Measurements from ENCODE around the gene POU2F1.

The POU2F1 gene

DNA sequence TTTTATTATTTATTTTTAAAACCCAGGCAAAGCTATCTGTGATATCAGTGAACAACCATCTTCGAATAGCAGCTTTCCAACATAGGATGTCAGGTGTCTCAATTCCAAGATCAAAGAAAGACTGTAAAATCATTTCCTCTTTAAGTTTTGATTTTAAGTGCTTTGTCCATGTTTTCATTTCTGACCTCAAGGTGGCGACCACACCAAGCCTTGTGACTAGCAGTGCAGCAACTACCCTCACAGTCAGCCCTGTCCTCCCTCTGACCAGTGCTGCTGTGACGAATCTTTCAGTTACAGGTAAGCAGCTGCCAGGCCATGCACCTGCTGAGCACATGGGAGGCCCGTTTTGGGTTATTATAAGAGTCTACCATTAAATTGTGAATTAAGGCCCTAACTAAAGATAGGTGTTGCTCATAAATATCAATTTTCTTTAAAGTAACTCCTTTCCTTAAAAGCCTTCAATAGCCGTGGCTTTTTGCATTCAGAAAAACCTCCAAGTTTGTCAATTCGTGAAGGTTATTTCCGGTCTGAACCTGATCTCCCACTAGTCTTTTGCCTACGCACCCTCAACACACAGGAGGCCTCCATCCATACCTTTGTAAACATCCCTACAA lies 180.7 kb downstream of the POU2F1 start:
- Mint-ChIP-seq H3K27ac (no peak overlapping the region), H3K4me3 (no peak overlapping the region), H3K4me1 (no peaks in the 10 kb centered on the region), H3K36me3 (ENCODE audit: low read depth) (peaks cover 60% of the 10 kb centered on the region), H3K27me3 (ENCODE audit: low read depth, poor library complexity) (no peaks in the 10 kb centered on the region), H3K9me3 (no peaks in the 10 kb centered on the region)
- peak; percentile 38 for DNase-seq
- TF ChIP-seq, protein P1, sequence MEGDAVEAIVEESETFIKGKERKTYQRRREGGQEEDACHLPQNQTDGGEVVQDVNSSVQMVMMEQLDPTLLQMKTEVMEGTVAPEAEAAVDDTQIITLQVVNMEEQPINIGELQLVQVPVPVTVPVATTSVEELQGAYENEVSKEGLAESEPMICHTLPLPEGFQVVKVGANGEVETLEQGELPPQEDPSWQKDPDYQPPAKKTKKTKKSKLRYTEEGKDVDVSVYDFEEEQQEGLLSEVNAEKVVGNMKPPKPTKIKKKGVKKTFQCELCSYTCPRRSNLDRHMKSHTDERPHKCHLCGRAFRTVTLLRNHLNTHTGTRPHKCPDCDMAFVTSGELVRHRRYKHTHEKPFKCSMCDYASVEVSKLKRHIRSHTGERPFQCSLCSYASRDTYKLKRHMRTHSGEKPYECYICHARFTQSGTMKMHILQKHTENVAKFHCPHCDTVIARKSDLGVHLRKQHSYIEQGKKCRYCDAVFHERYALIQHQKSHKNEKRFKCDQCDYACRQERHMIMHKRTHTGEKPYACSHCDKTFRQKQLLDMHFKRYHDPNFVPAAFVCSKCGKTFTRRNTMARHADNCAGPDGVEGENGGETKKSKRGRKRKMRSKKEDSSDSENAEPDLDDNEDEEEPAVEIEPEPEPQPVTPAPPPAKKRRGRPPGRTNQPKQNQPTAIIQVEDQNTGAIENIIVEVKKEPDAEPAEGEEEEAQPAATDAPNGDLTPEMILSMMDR (IDR thresholded peaks at IDR 0.05): peak; percentile 62

DNA sequence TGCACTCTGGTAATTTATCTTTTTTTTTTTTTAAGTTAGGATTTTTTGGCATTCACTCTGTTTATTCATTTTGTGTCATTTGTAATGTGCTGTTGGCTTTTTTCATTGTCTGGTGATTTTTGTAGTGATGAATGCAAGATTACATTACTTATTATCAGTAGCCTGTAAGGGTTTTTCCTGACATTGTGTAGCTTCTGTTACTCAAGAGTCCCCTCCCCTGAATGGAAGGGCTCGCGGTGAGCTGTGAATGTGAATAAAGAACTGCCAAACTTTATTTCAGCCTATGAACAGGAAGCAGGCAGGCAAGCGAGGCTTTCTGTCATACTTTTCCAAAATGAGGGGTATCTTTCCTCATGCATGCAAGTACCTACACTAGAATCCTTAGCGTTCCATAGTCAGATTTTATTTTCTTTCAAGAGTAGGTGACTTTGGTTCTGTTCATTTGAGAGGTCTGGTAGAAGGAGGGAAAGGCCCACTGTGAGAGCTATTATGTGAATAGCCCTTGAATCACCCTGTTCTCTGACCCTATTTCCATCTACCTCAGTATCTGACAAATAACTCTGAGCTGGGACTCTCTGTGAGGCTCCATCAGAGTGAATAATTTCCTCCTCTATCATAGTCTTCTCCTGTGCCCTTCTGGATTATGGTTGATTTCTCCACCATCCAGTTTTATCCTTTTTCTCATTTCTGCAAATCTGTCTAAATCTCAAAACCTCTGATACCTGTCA lies 183.6 kb downstream of the POU2F1 start:
- no peaks in the 10 kb centered on the region for H3K9me3 Mint-ChIP-seq
- no peaks in the 10 kb centered on the region for H3K27me3 Mint-ChIP-seq (ENCODE audit: low read depth, poor library complexity)
- H3K36me3 Mint-ChIP-seq (ENCODE audit: low read depth): peaks cover 46% of the 10 kb centered on the region
- peak overlapping the region; percentile 38 for H3K27ac Mint-ChIP-seq
- TF ChIP-seq, protein P1 (IDR thresholded peaks at IDR 0.05): no peak
- no peaks in the 10 kb centered on the region for H3K4me1 Mint-ChIP-seq
- no peak for DNase-seq
- no peak overlapping the region for H3K4me3 Mint-ChIP-seq

DNA sequence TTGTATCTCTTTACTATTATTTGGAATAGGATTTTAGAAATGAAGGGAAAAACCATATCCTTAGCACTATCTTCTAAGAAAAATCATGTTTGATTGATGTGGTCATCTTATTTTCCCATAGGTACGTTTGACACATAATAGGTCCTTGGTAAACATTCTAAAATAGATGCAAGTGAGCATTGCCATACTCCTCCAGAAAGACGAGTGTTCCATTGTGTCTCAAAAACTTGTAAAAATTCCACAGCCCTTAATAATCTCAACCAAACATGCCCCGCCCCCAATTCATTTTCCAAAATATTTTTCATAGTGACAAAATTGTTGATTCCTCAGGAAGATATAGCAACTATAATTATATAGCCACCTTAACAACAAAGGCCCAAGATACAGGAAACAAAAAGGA lies 184.2 kb downstream of the POU2F1 start:
- no peaks in the 10 kb centered on the region for H3K4me1 Mint-ChIP-seq
- H3K4me3 Mint-ChIP-seq: no peak overlapping the region
- TF ChIP-seq, protein P1 (IDR thresholded peaks at IDR 0.05): no peak
- H3K9me3 Mint-ChIP-seq: no peaks in the 10 kb centered on the region
- no peak for DNase-seq
- H3K27ac Mint-ChIP-seq: peak overlapping the region; percentile 5
- H3K36me3 Mint-ChIP-seq (ENCODE audit: low read depth): peaks cover 48% of the 10 kb centered on the region
- H3K27me3 Mint-ChIP-seq (ENCODE audit: low read depth, poor library complexity): no peaks in the 10 kb centered on the region

DNA sequence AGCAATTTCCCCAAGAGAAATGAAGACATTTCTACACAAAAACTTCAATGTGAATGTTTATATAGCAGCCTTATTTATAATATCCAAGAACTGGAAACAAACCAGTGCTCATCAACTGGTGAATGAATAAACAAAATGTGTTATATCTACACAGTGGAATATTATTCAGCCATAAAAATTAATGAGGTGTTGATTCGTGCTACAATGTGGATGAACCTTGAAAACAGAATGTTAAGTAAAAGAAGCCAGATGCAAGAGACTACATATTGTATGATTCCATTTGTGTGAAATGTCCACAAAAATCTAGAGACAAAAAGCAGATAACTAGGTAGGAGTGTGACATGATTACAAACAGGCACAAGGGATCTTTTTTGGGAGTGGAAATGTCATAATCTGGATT lies 187.7 kb downstream of the POU2F1 start:
- TF ChIP-seq, protein P1 (IDR thresholded peaks at IDR 0.05): no peak
- Mint-ChIP-seq H3K36me3 (ENCODE audit: low read depth) (peaks cover 51% of the 10 kb centered on the region), H3K27me3 (ENCODE audit: low read depth, poor library complexity) (no peaks in the 10 kb centered on the region), H3K4me3 (no peak overlapping the region), H3K4me1 (no peaks in the 10 kb centered on the region), H3K9me3 (no peaks in the 10 kb centered on the region), H3K27ac (no peak overlapping the region)
- DNase-seq: no peak

DNA sequence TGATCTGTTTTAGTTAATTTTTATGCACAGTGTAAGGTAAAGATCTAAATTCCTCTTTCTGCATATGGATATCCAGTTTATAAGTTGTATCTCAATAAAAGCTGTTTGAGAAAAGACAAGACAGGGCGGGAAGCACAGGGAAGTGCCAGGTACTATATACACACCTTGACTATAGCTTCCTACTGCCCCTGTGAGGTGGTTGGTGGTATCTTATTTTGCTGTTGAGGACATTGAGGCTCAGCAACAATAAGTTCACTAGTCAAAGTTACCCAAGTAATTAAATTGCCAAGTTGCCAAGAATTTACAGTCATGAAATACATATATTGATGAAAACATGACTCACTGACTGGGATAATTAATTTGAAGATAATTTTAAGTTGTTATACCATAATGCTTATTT lies 188.5 kb downstream of the POU2F1 start:
- DNase-seq: no peak
- peaks cover 52% of the 10 kb centered on the region for H3K36me3 Mint-ChIP-seq (ENCODE audit: low read depth)
- H3K4me3 Mint-ChIP-seq: no peak overlapping the region
- no peaks in the 10 kb centered on the region for H3K9me3 Mint-ChIP-seq
- H3K27ac Mint-ChIP-seq: no peak overlapping the region
- TF ChIP-seq, protein P1 (IDR thresholded peaks at IDR 0.05): no peak
- no peaks in the 10 kb centered on the region for H3K27me3 Mint-ChIP-seq (ENCODE audit: low read depth, poor library complexity)
- H3K4me1 Mint-ChIP-seq: no peaks in the 10 kb centered on the region

DNA sequence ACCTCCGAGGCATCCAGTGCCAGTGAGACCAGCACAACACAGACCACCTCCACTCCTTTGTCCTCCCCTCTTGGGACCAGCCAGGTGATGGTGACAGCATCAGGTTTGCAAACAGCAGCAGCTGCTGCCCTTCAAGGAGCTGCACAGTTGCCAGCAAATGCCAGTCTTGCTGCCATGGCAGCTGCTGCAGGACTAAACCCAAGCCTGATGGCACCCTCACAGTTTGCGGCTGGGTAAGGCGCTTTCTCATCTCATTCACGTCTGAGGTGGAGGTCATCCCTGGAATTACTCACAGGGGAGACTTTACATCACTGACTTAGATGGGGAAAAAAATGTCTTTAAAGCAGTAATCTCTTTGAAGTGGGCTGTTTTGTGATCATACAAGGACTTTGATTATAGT lies 191.4 kb downstream of the POU2F1 start:
- H3K4me3 Mint-ChIP-seq: no peak overlapping the region
- peaks cover 49% of the 10 kb centered on the region for H3K36me3 Mint-ChIP-seq (ENCODE audit: low read depth)
- no peak for DNase-seq
- peaks cover 15% of the 10 kb centered on the region for H3K4me1 Mint-ChIP-seq
- TF ChIP-seq, protein P1 (IDR thresholded peaks at IDR 0.05): no peak
- H3K27me3 Mint-ChIP-seq (ENCODE audit: low read depth, poor library complexity): peaks cover 5% of the 10 kb centered on the region
- no peak overlapping the region for H3K27ac Mint-ChIP-seq
- no peaks in the 10 kb centered on the region for H3K9me3 Mint-ChIP-seq

All from nephron progenitor cell (in vitro differentiated cells).